GM19324 (cell line): ENCODE data around the gene SPTSSB.

ENCODE experiments used
- ATAC-seq: cut with Tn5 transposase; IDR thresholded peaks from one replicate; pipeline ENCODE4 v1.9.1; 2021; ENCODE audit warnings: mild to moderate bottlenecking, moderate library complexity; ENCODE audit not compliant: unreplicated experiment, low FRiP score

Gene SPTSSB, protein sequence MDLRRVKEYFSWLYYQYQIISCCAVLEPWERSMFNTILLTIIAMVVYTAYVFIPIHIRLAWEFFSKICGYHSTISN

DNA sequence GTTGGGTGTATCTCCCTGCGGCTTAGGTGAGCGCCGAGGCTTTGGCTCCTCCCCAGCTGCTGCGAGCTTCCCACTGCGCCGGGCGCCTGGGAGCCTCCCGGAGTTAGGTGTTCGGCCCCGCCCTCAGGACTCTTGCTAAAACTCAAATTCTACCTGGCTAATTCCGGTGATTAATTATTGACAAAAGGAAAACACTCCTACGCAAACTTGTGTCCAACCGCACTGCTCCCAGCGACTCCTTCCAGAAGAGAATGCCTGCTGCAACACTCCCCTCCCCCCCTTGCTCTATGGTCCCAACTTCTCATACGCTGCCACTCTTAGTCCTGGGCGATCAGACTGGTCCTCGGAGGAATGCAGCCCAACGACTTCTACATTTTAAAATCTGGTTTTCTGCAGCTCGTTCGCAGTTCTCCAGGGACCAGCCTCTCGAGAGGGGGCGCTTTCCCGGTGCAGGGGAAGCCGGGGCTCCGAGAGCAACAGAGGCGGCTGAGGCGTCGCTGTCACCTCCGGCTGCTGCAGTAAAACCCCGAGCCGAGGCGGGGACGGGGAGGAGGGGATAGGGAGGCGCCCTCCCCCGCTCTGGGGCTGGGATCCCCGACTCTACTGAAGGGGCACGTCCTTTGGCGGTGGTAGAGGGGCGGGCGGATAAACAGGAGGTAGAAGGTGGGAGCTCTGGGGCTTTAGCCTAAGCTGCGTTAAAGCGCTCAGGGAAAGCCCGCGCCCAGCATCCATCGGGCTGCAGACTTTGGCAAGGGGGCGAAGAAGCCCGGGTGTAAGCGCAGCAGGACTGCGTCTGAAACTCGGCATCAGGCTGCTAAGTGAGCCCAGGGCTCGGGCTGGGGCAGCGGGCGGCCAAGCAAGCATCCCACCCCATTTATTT lies at the start of gene SPTSSB:
Gene SPTSSB (minus strand): TSS at position 77 of the 880 bp plus-strand sequence. CDS start 25,194 bp downstream, outside the sequence.
- peak; percentile 46 for ATAC-seq

DNA sequence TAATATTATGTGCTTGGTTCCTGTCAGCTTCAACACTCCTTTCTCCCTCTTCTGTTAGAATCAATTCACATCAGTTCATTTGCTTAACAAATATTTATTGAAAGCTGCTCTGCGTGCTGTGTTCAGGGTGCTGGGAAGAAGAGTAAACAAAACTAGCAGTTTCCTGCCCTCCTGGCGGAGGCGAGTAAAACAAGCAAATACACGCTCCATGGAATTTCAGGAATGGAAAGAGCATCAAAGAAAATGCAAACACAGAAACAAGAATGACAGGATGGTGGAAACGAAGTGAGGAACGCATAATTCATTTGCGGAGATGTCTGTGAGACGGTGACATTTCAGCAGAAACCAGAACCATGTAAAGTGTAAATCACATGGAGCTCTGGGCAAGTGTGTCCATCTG lies 49.4 kb upstream of the SPTSSB start:
- ATAC-seq = no peak

DNA sequence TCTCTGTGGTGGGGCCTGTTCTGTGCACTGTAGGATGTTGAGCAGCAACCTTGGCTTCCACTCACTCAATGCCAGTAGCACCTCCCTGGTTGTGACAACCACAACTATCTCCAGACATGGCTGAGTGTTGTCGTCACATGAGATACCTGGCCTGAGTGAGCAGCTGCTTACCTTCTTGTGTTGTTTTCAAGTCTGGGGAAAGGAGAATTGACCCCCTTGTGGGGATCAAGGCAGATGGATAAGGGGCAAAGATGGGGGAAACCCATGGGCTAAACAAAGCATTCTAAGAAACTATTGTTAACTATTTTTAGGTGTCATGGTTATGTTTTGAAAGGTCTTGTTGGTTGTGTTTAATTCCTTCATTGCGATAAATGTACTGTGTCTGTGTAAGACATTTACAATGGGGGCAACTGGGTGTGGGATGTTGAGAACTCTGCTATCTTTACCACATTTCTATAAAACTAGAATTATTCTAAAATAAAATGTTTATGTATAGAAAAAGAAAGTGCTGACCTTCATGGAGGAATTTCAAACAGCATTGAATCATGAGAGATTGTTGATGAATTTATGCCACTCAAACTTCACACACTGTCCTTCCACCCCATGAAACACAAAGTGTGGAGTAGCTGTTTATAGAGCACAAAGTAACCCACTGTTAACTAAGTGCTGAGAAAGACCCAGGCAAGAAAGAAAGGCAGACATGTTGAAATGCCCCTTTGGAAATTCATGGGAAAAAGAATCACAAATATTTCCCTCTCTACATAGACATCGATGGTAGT lies 48.4 kb upstream of the SPTSSB start:
- no peak for ATAC-seq

DNA sequence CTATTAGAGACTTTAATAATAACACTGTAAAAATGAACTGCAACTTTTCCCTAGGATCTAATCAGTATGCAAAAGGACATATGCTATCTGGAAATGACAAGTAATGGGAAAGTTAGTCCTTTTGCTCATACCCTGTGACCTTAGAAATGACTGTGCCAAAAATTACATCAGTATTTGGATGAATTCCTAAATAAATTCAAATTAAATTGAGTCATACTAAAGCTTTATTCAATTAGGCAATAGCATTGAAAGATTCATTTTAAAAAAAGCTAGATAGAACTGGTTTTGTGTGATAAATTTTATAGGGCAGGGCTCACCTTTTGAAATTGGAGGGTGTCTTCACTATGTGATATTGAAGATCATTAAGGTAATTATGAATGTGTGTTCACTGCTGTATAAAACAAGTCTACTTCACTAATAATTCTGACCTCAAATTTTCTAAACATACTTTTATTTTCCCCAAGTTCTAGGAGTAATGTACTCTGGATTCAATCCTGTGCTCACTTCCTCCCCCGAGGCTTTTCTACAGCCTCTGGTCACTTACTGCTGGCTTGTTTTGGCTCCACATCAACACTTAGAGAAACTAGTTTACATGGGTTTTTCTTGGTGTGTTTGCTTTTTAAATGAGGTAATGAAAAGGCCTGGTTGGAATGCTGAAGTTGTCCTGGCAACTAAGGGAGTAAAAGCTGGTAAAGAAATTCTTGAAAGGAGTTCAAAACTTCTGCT lies 44.4 kb upstream of the SPTSSB start:
- no peak for ATAC-seq

DNA sequence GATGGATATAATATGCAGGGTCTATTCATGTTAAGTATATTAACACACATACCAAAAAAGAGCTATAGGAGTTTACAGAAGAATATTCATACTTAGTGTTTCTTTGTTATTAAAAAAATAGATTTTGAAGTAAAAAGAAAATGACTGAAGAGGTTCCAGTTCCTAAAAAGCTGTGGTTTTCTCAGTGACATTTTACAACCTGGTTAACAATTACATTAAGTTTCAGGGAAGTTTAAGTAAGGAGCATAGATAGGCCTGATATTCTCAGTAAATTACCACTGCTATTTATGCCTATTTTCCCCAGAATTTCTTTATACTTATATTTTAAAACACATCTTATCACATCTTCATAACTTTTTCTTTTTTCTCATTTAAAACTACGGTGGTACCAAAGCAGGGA lies 43.6 kb upstream of the SPTSSB start:
- ATAC-seq = no peak

DNA sequence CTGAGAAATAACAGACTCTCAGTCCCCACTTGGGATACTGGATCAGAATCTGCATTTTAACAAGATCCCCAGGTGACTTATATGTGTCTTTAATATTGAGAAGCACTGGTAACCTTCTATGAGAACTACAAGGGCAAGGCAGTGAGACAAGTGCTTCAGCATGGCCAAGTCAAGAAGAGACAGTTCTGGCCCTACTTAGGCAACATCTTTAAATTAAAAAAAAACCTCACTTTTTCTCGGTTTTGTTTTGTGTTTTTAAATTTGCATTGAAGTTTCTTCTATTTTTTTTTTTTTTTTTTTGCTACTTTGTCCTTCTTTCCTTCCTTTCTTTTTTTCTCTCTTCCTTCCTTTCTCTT lies 42.5 kb upstream of the SPTSSB start:
- ATAC-seq = peak; percentile 59

DNA sequence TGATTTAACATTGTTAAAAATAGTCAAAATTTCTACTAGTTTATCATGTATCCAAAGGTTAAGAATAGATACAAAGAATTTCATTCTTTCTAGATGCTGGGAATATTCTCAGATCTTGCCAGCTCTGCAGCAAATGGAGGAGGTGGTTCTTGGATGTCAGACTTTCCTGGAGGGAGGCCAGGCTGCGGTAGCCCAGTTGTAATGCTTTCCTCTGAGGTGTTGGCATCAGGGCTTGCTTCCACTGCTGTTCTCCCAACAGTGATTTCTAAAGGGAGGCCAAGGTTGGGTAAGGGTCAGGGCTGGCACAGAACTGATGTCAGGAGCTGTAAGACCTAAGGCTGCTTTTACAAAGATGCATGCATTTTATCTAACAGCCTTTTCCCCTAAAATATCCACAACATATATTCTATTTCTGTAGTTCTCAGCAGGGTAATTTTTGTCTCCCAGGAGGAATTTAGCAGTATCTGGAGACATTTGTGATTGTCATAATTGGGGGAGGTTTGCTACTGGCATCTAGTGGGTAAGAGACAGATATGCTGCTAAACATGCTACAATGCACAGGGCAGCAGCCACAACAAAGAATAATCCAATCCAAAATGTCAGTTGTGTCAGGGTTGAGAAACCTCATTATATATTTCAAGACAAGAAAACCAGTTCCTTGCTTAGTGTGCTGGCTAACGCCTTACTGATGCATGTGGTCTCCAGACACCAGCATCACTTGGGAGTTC lies 42.0 kb upstream of the SPTSSB start:
- ATAC-seq = peak; percentile 33

DNA sequence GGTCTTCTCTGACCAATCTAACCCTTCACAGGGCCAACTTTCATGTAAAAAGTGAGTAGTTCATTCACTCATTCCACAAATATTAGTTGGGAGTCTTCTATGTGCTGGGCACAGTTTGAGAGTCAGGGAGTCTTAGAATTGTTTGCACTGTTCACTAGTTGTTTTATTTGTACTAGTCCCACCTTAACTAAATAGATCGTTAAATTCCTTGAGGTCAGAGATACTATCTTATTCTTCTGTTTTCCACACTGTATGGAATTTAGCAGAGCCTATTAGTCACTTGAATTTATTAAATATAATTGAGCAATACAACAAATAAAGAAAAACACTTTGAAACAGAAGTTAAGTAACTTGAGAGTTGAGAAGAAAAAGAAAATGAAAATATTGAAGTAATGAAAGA lies 40.8 kb upstream of the SPTSSB start:
- ATAC-seq = no peak

DNA sequence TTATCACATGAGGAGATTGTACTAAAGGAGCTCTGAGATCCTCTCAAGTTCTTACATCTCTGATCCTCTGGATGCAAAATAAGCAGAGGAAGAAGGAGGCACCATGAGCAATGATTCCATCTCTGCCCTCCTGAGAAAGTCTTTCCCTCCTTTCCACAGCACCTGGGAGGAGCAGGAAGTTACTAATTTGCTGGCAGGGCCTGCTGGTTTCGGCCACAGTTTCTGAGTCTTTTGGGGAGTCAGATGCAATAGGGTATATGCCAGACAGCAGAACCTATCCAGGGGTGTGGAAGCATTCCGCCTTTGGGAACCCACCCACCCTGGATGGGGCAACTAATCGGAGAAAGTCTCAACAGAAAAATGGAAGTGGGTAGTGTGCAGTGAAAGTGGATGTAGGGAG lies 38.5 kb upstream of the SPTSSB start:
- no peak for ATAC-seq

DNA sequence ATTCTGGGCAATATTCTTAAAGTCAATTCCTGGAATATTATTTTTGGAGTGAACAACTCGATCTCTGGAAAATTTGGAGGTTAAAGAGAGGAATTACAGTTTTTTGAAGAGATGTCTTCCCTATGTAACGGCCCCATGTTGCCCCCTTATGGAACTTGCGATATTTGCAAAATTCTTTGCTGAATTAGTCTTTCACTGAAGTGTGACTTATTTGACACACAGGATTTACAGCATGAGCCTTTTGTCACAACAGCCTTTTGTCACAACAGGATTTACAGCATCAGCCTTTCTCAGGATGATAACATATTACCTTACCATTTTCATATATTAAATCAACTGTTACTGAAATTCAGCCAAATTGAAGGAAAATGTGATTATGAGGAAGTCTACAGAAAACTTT lies 37.8 kb upstream of the SPTSSB start:
- ATAC-seq = no peak

DNA sequence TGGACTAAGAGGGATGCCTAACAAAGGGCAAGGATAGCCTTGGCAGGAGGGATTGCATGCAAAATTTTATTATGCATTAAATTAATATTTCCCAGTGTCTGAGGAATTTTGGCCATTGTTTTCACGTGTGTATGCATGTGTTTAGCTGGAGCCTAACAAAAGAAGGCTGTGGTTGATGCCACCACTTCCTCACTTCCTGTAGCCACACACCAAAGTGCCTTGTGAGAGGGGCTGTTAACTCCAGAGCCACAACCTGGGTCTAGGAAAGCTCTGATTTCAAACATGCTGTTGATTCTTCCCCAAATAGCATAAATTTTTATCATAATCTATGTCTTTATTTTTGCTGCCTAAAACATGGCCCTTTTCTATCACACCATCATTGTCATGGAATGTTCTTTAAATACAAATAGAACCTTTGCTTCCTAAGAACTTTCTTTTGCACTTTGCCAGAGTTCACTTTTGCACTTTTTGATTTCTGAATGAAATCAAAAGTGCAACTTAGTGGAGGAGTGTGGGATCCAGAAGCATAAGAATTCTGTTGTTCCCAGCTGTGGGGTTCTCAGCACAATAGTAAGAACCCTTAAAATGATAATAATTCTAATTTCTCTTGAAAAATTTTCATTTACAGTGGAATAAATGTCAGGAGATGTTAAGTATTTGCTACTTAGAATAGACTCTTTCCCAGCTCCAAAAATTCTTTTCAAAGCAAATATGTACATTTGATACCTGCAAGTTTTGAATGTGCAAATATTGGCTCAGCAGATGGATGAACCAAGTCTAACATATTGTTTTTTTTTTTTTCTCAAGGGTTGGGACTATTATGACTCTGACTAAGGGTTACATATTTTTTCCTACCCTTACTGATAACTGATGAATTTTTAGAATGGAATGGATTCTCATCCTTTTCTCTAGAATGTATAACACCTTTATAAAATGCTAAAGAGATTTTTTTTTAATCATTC lies 35.6 kb upstream of the SPTSSB start:
- ATAC-seq = no peak

DNA sequence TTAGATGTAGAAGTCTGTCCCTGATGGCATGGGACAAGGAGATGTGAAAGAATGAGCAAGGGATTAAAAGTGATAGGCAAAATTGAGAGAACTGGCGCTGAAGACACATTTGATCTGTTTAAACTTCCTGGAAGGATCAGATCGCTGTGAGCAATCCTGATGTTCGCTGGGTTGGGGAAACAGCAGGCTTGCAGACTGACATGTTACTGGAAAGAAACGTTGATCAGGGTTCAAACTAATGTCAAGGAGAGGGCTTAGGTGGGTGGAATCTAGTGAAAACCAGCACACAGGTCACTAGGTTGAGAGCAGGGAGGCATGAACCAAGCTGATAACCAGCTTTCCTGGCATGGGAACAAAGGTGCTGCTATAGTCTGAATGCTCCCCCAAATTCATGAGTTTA lies 34.5 kb upstream of the SPTSSB start:
- ATAC-seq = no peak

DNA sequence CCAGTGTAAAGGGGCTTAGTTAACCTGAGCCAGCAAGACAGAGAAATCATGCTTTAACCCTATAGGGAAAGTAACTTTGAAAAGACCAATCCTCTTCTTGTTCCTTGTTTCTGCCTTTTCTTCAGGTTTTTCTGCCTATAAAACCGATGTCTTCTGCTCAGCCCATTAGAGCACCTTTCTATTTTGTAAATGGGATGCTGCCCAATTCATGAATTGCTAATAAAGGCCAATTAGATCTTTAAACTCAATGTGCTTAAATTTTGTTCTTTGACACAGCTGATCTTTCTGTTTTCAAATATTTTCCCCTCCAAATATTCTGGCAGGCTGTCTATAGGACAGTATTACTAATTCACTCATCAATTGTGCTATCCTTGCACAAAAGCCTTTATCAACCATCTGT lies 33.8 kb upstream of the SPTSSB start:
- no peak for ATAC-seq

DNA sequence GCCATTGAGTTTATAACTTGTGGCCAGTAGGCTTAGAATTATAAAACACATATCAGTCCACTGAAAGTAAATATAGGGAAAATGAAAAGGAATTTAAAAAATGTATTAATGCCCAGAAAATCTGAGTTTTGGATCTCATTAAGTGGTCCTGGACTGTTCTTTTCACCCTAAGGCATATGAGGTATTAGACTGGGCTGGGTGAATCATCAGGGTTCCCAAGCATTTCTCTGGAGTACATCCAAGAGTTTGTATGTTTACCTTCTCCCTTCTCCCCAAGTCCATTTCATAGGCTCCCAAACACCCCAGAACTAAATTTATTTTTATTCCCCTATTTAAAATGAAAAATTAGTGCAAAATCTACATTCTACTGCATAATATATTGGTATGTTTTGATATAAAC lies 31.9 kb upstream of the SPTSSB start:
- no peak for ATAC-seq

DNA sequence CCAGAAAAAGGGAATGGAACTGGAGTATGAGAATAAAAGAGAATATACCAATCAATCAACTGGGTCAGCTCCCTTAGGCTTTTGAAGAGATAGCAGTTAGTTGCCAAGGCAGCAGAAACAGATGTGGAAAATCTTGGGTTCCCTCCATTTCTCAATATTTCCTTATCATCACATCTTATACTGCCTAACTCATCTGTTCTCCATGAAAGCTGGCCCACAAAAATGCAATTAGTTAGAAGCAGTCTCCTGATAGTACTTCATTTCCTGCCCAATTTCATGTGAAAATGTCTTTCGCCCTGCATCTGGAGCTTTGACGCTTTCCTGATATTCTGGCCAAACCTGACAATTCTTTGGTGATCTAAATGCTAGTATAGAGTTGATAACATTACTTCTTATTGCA lies 30.1 kb upstream of the SPTSSB start:
- ATAC-seq = no peak

DNA sequence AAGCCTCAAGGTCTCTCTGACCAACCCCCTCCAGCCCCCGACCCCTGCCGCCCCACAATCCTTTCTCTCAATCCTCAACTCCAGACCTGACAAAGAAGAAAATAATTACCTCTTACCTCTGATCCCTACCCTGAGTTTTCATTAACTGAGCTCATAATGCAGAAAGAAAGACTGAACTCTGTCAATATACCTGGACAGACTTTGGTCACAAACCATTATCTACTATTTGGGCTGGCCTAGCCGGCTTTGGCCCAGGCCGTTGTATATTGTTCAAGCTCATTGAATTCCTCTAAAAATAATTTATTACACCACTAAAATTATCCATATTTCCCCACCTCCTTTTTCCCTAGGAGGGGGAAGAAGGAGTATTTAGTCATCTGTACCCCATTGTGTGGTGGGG lies 29.3 kb upstream of the SPTSSB start:
- no peak for ATAC-seq

DNA sequence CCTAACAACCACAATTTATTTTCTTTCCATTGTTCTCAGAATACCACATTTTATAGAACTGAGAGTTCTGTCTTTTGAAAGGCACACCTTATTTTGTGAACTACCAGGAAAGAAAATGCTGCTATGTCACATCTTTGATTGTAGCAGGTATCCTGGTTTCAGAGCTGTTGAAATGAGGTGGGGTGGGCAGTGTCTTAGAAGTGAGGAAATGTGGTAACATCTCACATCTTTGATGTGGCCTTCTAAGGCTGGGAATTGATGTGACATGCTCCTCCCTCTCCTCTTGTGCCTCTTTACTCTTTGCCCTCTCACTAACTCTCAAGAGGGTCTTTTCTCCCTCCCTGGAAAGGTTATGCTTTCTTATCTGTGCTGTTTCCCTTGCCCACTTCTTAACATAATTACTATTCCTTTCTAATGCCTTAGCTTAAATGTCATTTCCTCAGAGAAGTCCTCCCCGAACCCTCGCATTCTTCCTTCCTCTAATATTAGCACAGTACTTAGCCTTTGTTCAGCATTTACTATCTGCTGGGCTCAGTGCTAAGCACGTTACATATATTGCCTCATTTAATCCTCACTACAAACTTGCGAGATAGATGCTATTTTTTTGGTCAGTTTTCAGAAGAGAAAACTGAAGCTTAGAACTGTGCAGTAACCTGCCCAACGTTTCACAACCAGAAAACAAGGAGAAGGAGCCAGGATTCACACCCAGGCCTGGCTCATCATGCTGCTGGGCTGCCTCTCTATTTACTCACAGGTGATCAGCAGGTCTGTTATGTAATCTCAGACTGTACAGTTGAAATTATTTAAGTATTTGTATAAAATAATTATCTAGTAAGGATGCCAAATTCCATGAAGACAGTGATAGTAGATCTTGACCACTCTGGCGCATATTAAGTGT lies 24.0 kb upstream of the SPTSSB start:
- ATAC-seq = no peak

DNA sequence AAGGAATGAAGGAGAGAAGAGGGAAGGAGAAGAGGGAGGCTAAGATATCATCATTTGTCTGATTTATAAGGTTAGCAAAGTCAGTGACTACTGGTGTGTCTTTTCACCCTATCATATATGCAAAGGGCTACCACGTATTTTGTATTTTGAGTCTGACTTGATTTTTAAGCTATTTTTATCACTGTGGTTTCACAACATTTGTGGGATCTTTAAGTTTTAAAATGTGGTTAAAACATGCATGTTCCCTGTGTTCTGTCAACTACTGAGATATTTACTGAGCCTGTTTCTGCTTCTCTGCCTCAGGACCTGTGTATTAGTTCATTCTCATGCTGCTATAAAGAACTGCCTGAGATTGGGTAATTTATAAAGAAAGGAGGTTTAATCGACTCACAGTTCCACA lies 22.5 kb upstream of the SPTSSB start:
- ATAC-seq = no peak
